Esophagus muscularis mucosa (tissue), 3 donors: Measurements from ENCODE around the gene FBXO8.

Source experiments
- CTCF ChIP-seq, 3 experiments: fragments of 200-600 bp in 2 of 3; fragments of 450-650 bp in 1 of 3; sonication (generic) in 2 of 3; IDR thresholded peaks; one replicate each; pipeline ENCODE4 v1.5.1; 2017 to 2019; ENCODE audit warnings: antibody characterized with exemption in 3 of 3, mild to moderate bottlenecking in 2 of 3, moderate library complexity in 1 of 3
- POLR2A ChIP-seq: fragments of 450-650 bp; IDR thresholded peaks from one replicate; pipeline ENCODE4 v1.6.1; 2017; ENCODE audit warnings: antibody characterized with exemption, moderate library complexity, mild to moderate bottlenecking, low read depth

DNA sequence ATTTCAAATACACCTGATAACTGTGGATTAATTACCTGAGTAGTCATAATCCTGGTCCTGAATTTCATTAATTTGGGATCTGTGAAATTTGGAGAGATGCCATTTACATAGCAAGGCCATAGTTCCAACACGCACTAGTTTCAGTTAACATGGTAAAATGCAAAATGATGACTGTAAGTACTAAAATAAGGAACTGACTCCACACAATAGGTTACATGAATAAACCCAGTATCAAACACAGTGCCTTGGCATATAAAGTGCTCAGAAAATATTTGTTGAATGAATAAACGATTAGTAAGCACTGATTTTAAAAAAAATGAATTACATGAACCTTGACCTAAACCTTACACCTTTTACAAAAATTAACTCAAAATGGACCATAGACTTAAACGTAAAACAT lies 9.0 kb downstream of the FBXO8 start:
- TF ChIP-seq CTCF (IDR thresholded peaks at IDR 0.05) (no peak), POLR2A (no peak)
